Duodenal mucosa (tissue), 2 donors: ENCODE measurements around the gene ELMO1.

Source experiments
- H3K27ac ChIP-seq: one replicate; pipeline ENCODE4 v1.7.0; 2013; ENCODE audit warnings: low read depth, low read length
- H3K27me3 ChIP-seq, 2 donors: one replicate each; pipeline ENCODE4 v1.7.0; 2013; ENCODE audit warnings: low read length in 2 of 2, control low read depth in 1 of 2; ENCODE audit not compliant: insufficient read depth in 2 of 2, control insufficient read depth in 1 of 2
- H3K36me3 ChIP-seq, 2 donors: one replicate each; pipeline ENCODE4 v1.7.0; 2013; ENCODE audit warnings: low read length in 2 of 2, control low read depth in 1 of 2; ENCODE audit not compliant: insufficient read depth in 2 of 2, control insufficient read depth in 1 of 2
- H3K4me1 ChIP-seq, 2 donors: one replicate each; pipeline ENCODE4 v1.7.0; 2013; ENCODE audit warnings: low read length in 2 of 2, control low read depth in 1 of 2; ENCODE audit not compliant: insufficient read depth in 2 of 2, control insufficient read depth in 1 of 2
- H3K4me3 ChIP-seq, 2 donors: one replicate each; pipeline ENCODE4 v1.7.0; 2013; ENCODE audit warnings: low read length in 2 of 2, low read depth in 1 of 2
- H3K9ac ChIP-seq, 2 donors: one replicate each; pipeline ENCODE4 v1.7.0; 2013; ENCODE audit warnings: low read length in 2 of 2, low read depth in 1 of 2
- H3K9me3 ChIP-seq, 2 donors: one replicate each; pipeline ENCODE4 v1.7.0; 2013; ENCODE audit warnings: low read length in 2 of 2, control low read depth in 1 of 2; ENCODE audit not compliant: control insufficient read depth in 1 of 2

Gene ELMO1

DNA sequence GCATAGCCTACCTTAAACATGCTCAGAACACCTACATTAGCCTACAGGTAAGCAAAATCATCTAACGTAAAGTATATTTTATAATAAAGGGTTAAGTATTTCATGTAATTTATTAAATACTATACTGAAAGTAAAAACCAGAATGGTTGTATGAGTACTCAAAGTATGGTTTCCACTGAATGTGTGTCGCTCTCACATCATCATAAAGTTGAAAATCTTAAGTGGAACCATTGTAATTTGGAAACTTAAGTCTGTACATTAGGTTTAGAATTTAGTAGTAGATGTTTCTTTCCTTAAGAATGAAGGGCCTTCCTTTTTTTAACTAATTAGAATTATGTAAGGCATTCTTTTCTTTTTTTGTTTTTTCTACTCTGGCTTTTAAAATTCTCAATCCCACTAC, 484.4 kb downstream of the ELMO1 start:
- no peak overlapping the region for H3K9ac ChIP-seq
- H3K27ac ChIP-seq = no peak overlapping the region
- H3K4me3 ChIP-seq = no peak overlapping the region
- H3K36me3 ChIP-seq = no peaks in the 10 kb centered on the region
- H3K4me1 ChIP-seq = no peaks in the 10 kb centered on the region
- no peaks in the 10 kb centered on the region for H3K9me3 ChIP-seq
- no peaks in the 10 kb centered on the region for H3K27me3 ChIP-seq

GRCh38 chr7:36962367-36962766, 486.3 kb downstream of the ELMO1 start:
- no peaks in the 10 kb centered on the region for H3K27me3 ChIP-seq
- H3K9ac ChIP-seq = no peak overlapping the region
- no peak overlapping the region for H3K27ac ChIP-seq
- no peak overlapping the region for H3K4me3 ChIP-seq
- no peaks in the 10 kb centered on the region for H3K9me3 ChIP-seq
- H3K36me3 ChIP-seq = no peaks in the 10 kb centered on the region
- H3K4me1 ChIP-seq = no peaks in the 10 kb centered on the region

- no peaks in the 10 kb centered on the region for H3K4me1 ChIP-seq
- no peaks in the 10 kb centered on the region for H3K9me3 ChIP-seq
- H3K4me3 ChIP-seq = no peak overlapping the region
- H3K27me3 ChIP-seq = no peaks in the 10 kb centered on the region
- no peaks in the 10 kb centered on the region for H3K36me3 ChIP-seq
- no peak overlapping the region for H3K27ac ChIP-seq
- H3K9ac ChIP-seq = no peak overlapping the region
Measured at GRCh38 chr7:36961693-36962092, 487.0 kb downstream of the ELMO1 start.

DNA sequence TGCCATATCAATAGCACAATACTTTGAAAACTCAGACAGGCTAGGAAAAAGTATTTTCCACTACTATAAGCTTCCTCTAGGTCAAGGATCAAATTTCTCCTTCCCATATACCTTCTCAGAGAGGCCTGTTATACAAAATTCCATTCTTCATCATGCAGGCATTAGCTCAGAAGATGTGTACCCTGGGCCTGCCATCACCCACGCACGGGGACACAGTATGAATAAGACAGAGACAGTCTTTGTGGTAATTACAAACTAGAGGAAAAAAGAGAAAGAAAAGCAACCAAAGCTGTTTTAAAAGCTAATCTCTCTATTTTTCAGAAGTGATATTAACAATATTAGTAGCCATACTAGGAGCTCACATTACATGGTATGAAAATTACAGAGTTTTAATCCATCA, 487.6 kb downstream of the ELMO1 start:
- H3K27ac ChIP-seq = no peak overlapping the region
- H3K4me1 ChIP-seq = no peaks in the 10 kb centered on the region
- H3K9me3 ChIP-seq = no peaks in the 10 kb centered on the region
- H3K36me3 ChIP-seq = no peaks in the 10 kb centered on the region
- no peaks in the 10 kb centered on the region for H3K27me3 ChIP-seq
- H3K9ac ChIP-seq = no peak overlapping the region
- no peak overlapping the region for H3K4me3 ChIP-seq

GRCh38 chr7:36960105-36960504, 488.6 kb downstream of the ELMO1 start:
- Histone ChIP-seq H3K9ac (no peak overlapping the region), H3K9me3 (no peaks in the 10 kb centered on the region), H3K4me3 (no peak overlapping the region), H3K36me3 (no peaks in the 10 kb centered on the region), H3K27me3 (no peaks in the 10 kb centered on the region), H3K27ac (no peak overlapping the region), H3K4me1 (no peaks in the 10 kb centered on the region)

DNA sequence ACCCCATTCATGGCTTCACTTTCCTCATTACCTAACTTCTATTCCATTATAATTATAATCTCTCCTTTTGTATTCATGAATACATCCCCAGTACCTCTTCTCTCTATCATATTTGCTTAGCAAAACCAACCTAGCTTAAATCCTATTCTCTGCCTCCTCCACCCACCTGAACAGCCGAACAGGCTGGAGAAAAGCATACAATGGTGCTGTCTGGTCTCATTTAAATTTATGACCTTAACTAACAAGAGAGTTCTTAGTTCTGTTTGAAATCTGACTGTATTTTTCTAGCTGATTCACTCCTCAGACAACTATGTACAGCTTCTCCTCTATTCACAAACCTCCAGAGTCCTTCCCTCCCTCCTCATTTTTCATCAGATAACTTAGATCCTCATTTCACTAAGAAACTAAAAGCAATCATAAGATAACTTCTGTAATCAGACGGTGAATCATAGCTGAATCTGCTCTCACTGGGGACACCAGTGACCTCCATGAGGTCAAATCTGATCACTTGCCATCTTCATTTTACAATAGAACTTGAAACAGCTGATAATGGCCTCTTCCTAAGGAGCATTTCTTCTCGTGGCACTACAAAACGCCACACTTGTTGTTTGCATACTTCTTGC, 490.4 kb downstream of the ELMO1 start:
- H3K27ac ChIP-seq = no peak overlapping the region
- H3K9me3 ChIP-seq = no peaks in the 10 kb centered on the region
- no peaks in the 10 kb centered on the region for H3K27me3 ChIP-seq
- no peaks in the 10 kb centered on the region for H3K4me1 ChIP-seq
- H3K9ac ChIP-seq = no peak overlapping the region
- H3K36me3 ChIP-seq = no peaks in the 10 kb centered on the region
- H3K4me3 ChIP-seq = no peak overlapping the region

DNA sequence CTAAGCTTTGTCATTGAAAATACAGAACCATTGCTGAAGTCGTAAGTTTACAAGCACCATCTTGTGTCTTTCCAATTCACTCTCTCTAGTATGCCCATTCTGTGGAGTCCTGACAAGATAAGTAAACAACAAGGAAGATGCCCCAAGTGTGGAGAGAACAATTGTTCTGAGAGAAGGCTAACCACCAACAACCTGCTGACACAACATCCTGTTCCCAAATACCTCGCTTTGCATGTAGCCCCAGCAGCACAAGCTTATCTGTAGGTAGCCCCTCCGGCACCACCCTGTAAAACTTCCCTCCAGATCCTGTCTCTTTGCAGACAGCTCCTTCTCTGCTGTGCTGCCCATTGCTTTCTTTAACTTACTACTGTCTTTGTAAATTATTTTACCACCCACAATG, 491.0 kb downstream of the ELMO1 start:
- no peaks in the 10 kb centered on the region for H3K36me3 ChIP-seq

GRCh38 chr7:36956814-36957213, 491.9 kb downstream of the ELMO1 start:
- H3K9me3 ChIP-seq = no peaks in the 10 kb centered on the region
- H3K4me3 ChIP-seq = no peak overlapping the region
- no peaks in the 10 kb centered on the region for H3K4me1 ChIP-seq
- no peaks in the 10 kb centered on the region for H3K36me3 ChIP-seq
- H3K27me3 ChIP-seq = no peaks in the 10 kb centered on the region
- H3K9ac ChIP-seq = no peak overlapping the region
- H3K27ac ChIP-seq = no peak overlapping the region

More for the DNA sequence above, 491.0 kb downstream of the ELMO1 start:
- Histone ChIP-seq H3K27me3 (no peaks in the 10 kb centered on the region), H3K27ac (no peak overlapping the region), H3K9ac (no peak overlapping the region), H3K9me3 (no peaks in the 10 kb centered on the region), H3K4me3 (no peak overlapping the region), H3K4me1 (no peaks in the 10 kb centered on the region)

- Histone ChIP-seq H3K4me1 (no peaks in the 10 kb centered on the region), H3K36me3 (no peaks in the 10 kb centered on the region), H3K9ac (no peak overlapping the region), H3K27ac (no peak overlapping the region), H3K27me3 (no peaks in the 10 kb centered on the region), H3K9me3 (no peaks in the 10 kb centered on the region), H3K4me3 (no peak overlapping the region)
Measured at GRCh38 chr7:36955456-36956129, 493.1 kb downstream of the ELMO1 start.

- Histone ChIP-seq H3K36me3 (no peaks in the 10 kb centered on the region), H3K27ac (no peak overlapping the region), H3K9ac (no peak overlapping the region)
Measured at GRCh38 chr7:36951257-36951697, 497.4 kb downstream of the ELMO1 start.

More at GRCh38 chr7:36951257-36951697, 497.4 kb downstream of the ELMO1 start:
- no peak overlapping the region for H3K4me3 ChIP-seq
- no peaks in the 10 kb centered on the region for H3K27me3 ChIP-seq
- H3K4me1 ChIP-seq = no peaks in the 10 kb centered on the region
- H3K9me3 ChIP-seq = no peaks in the 10 kb centered on the region
